Midbrain (tissue), 1 donor: ENCODE measurements around the gene HDAC7.
A peak's percentile ranks its signal among the peaks of the same experiment; 100 is the strongest.
"Not testable (repeated sequence)": the region's sequence is repeated elsewhere in the genome, so short reads cannot be mapped to it uniquely, and the experiment has no call there.

Experiments
- DNase-seq: peaks from one replicate; lab custom pipeline; 2025; lab: John Stamatoyannopoulos, UW

The HDAC7 gene

GRCh38 chr12:47828976-47829482 lies 9.3 kb upstream of the HDAC7 start:
- no peak for DNase-seq

- DNase-seq = no peak
Measured at GRCh38 chr12:47828008-47828975, 8.6 kb upstream of the HDAC7 start.

- no peak for DNase-seq
Measured at GRCh38 chr12:47825173-47825639, 5.5 kb upstream of the HDAC7 start.

- no peak for DNase-seq
Measured at GRCh38 chr12:47824635-47825034, 4.9 kb upstream of the HDAC7 start.

- DNase-seq = no peak
Measured at GRCh38 chr12:47824198-47824597, 4.5 kb upstream of the HDAC7 start.

GRCh38 chr12:47823422-47824086 lies 3.9 kb upstream of the HDAC7 start:
- no peak for DNase-seq

GRCh38 chr12:47822863-47823262 lies 3.2 kb upstream of the HDAC7 start:
- no peak for DNase-seq

- no peak for DNase-seq
Measured at GRCh38 chr12:47822401-47822800, 2.7 kb upstream of the HDAC7 start.

- DNase-seq = no peak
Measured at GRCh38 chr12:47821346-47821706, 1.6 kb upstream of the HDAC7 start.

- no peak for DNase-seq
Measured at GRCh38 chr12:47820631-47821345, 1.1 kb upstream of the HDAC7 start.

- peak; percentile 44 for DNase-seq
Measured at GRCh38 chr12:47819138-47819895, 386 bp downstream of the HDAC7 start.

GRCh38 chr12:47818467-47819137 lies 1.1 kb downstream of the HDAC7 start:
- DNase-seq = peak; percentile 28

- DNase-seq = no peak
Measured at GRCh38 chr12:47818007-47818376, 1.7 kb downstream of the HDAC7 start.

- DNase-seq = no peak
Measured at GRCh38 chr12:47817272-47818006, 2.3 kb downstream of the HDAC7 start.

GRCh38 chr12:47816403-47817271 lies 3.1 kb downstream of the HDAC7 start:
- no peak for DNase-seq

- DNase-seq = not testable (repeated sequence)
Measured at GRCh38 chr12:47815447-47815846, 4.3 kb downstream of the HDAC7 start.

GRCh38 chr12:47814539-47815170 lies 5.0 kb downstream of the HDAC7 start:
- no peak for DNase-seq

GRCh38 chr12:47813511-47814196 lies 6.0 kb downstream of the HDAC7 start:
- DNase-seq = no peak
